Measurements from ENCODE around the gene CENPM.

CENPM gene

DNA sequence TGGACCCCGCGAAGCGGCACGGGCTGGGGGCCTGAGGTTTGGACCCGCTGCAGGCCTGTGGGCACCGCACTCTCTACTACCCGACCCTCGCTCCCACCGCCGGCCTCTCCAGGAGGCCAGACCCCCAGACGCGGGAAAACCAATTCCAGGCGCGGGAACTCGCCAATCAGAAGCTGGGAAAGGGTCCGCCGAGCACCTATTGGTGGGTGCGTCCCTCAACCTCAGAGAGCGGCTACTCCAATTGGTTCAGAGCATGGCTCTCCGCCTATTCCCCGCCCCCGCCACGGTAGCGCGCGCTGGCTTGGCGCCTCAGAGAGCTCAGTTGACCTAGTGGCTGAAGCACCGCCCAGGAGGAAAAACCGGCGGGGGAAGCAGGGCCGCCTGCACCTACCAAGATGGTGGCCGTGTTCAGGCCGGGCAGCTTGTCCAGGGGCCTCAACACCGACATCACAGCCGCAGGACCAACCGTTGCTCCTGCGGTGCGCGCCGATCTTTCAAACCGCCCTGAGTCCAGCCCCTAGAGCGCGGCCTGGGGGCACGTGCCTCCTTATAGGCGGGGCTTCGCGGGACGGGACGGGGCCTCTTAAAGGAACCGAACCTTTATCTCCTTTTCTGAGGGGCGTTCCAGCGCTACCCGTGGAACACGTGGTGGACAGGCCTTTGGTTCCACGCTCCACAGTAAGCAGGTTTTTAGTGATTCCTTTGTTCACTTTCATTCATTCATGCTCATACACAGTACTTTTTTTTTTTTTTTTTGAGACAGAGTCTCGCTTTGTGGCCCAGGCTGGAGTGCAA, at the start of gene CENPM:
Gene CENPM (minus strand): TSS at position 524 of the 795 bp plus-strand sequence. CDS start 76 bp downstream, at position 448.
- DNase-seq (ENCODE audit: low spot score): peak; percentile 83

GRCh38 chr22:41995211-41995610, 48.3 kb upstream of the CENPM start:
- DNase-seq (ENCODE audit: low spot score): no peak

DNA sequence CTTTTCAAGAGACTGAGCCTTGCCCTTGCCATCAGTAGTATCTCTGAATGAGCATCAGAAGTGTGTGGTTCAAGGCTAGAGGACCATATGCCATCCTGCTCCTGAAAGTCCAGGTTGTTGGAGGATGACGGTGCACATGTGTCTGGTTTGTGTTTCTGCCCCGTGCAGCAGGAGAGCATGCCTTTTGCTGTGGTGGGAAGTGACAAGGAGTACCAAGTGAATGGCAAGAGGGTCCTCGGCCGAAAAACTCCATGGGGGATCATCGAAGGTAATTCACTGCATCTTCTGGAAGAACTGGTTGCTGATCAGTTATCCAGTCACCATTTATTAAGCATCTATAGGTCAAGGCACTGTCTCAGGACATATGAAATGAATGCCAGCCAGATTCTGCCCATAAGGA, 45.5 kb upstream of the CENPM start:
- DNase-seq (ENCODE audit: low spot score): no peak

GRCh38 chr22:41991111-41991510, 44.2 kb upstream of the CENPM start:
- DNase-seq (ENCODE audit: low spot score): no peak

GRCh38 chr22:41989246-41989645, 42.3 kb upstream of the CENPM start:
- DNase-seq (ENCODE audit: low spot score): no peak

- DNase-seq (ENCODE audit: low spot score): no peak
These were observed 40.3 kb upstream of the CENPM start for GRCh38 chr22:41987276-41987675.

- DNase-seq (ENCODE audit: low spot score): no peak
These were observed 36.8 kb upstream of the CENPM start for GRCh38 chr22:41983513-41984405.

- no peak for DNase-seq (ENCODE audit: low spot score)
These were observed 35.9 kb upstream of the CENPM start for GRCh38 chr22:41982865-41983264.

- no peak for DNase-seq (ENCODE audit: low spot score)
These were observed 32.7 kb upstream of the CENPM start for GRCh38 chr22:41979423-41980250.

- DNase-seq (ENCODE audit: low spot score): no peak
These were observed 31.8 kb upstream of the CENPM start for GRCh38 chr22:41978732-41979131.

DNA sequence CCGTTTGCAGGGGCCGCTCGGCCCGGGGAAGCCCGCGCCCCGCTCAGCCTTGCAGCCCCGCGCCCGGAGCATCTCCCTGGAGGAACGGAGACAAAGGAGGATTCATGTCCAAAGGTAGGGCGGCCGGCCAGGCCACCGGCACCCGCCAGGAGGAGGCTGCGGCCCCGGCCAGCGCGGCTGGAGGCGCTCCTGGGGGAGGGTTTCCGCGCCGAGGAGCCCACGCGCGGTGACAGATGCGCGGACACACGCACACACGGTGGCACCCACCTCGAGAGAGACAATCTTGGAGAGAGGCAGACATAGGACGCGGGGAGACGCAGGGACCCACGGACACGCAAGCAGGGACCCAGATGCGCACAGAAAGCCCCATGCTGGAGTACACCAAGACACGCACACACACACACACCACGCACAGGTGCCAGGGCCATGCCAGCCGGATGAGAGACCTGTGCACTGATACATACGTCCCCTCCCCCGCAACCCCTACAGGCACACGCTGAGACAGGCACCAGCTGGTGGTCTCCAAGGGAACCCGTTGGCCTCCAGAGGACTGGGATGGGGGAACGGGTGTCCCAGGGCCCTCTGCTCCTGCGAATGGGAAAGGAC, 30.1 kb upstream of the CENPM start:
- no peak for DNase-seq (ENCODE audit: low spot score)

DNA sequence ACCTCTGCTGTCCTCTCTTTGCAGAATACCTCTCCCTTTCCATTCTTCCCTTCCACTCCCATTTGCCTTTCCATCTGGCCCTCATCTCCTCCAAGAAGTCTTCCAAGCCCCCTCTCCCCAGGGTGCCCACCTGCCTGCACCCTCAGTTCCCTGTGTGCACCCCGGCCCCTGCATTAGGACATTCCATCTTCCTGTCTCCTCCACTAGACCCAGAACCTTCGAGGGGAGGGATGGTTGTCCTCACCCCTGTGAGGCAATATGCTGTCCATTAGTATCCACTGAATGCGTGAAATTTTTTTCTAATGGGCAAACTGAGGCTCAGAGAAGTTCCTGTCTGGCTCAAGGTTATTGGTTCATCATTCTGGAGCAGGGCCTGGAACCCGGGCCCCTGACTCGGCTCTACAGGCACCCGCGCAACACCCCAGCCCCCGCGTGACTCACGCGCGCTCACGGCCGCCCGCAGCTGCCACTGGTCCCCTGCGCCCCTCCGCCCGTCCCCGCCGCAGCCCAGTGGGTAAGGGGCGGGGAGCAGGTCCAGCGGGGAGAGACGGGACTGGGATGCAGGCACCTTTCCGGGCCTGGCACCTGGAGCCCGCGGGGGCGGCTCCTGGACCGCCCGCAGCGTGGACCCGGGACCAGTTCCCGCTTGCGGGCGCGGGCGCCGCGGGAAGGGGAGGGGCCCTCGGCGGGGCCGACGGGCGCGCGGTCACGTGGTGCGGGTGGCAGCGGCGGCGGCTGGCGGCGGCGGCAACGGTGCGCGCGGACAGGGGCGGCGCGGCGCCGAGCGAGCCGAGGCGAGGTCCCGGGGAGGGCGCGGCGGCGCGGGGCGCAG, 29.3 kb upstream of the CENPM start:
- DNase-seq (ENCODE audit: low spot score): peak; percentile 27

- no peak for DNase-seq (ENCODE audit: low spot score)
These were observed 28.5 kb upstream of the CENPM start for GRCh38 chr22:41975299-41976069.

GRCh38 chr22:41974691-41975290, 27.8 kb upstream of the CENPM start:
- DNase-seq (ENCODE audit: low spot score): no peak

GRCh38 chr22:41971431-41971830, 24.5 kb upstream of the CENPM start:
- DNase-seq (ENCODE audit: low spot score): no peak

DNA sequence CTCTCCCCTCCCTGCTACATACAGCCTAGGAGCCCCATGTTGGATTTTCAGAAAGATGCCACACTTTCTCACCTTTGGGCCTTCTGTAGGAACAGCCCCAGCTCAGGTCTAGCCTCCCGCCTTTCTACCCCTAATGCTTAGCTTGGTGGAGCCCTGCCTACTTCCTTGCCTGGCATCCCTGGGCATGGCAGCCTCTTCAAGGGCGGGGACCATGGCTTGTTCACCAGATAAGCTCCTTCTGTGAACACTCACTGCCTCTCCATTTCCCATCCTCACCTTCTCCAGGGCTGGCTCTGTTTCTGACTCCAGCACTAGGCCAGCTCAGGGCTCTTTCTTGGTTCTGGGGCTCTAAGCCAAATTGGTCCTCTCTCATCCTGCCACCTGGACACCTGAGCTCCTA, 23.6 kb upstream of the CENPM start:
- no peak for DNase-seq (ENCODE audit: low spot score)

DNA sequence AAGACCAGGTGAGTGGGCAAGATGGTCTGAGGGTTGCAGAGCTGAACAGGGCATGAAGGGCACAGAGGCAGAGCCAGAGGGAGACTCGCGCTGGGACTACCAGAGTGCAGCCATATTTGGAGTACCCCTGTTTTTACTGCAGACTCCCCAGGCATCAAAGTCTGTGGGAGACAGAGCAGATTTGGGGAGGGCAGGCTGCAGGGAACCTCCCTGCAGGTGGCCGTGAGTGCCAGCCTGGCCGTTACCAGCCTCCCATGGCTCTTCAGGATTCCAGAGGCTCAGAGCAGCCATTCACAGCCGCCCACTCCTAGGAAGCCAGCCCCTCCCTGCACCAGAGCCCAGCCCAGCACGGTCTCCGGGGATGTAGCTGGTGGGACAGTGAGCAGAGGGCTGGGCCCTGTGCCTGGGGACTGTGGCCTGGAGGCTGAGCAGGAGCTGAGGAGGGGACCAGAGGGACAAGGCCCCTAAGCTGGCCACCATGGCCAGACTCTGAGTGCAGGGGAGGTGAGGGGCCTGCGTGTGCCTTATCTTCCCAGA, 22.2 kb upstream of the CENPM start, which contains the start of gene SEPTIN3:
Gene SEPTIN3 (plus strand): TSS at position 334 of the 537 bp plus-strand sequence. CDS start 2,050 bp downstream, outside the sequence.
- DNase-seq (ENCODE audit: low spot score): no peak

GRCh38 chr22:41968601-41969000, 21.6 kb upstream of the CENPM start:
- no peak for DNase-seq (ENCODE audit: low spot score)

DNA sequence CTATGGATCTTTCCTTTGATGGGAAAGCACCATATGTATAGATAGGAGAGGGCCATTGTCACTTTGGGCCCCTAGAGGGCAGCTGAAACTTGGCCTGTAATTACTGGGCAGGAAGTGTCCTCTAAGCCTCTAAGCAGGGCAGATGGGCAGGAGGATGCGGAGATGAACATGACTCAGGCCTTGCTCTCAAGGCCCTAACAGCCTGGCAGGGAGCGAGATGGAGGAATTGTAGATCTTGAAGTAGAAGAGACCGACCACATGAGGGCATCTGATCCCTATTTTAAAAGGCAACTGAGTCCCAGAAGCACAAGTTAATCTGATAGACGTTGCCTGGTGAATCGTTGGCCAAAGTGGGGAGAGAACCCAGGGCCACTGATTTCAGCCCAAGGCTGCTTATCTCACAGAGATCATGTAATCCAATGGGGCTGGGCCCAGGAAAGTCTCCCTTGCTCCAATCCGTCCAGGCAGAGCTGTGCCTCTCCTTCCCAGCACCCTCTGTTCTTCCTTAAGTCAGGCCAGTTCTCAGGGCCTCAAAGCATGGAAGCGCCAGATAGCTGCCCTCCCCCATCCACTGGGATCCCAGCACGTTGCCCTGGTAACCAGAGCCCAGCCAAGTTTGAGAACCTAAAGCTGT, 19.8 kb upstream of the CENPM start:
- peak; percentile 55 for DNase-seq (ENCODE audit: low spot score)
